ENCODE measurements around the gene RBM47. TPM values are rescaled to one million over a fixed set of nuclear protein-coding genes. Genes with fewer than 3 reads are reported as not detected.
A peak's percentile ranks its signal among the peaks of the same experiment; 100 is the strongest.

RBM47 gene
- total and polyA plus RNA-seq, 2 of the 4 experiments (the other 2 are of a cell fraction): 0.44 to 1.1 TPM

DNA sequence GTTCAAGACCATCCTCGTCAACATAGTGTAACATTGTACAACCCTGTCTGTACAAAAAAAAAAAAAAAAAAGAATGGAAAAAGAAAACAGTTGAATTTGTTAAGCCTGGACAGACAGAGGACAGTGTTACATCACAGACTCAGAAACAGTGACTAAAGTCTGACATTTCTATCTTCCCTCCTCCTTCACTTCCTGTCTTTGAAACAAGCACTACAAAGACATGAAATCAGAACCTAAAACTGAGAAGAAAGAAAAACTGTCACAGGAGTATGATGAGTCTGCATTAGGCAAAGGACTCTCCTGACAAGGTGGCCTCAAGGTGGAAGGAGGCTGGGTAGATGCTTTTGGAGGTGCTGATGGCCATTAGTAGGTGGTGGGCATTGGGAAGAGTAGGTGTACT is 126.7 kb downstream of the RBM47 start:
- dilution Hi-C loops (cut with HindIII; ENCODE audit: low sequenced_read_pairs, unreplicated experiment): no loop called here
- peak overlapping the region in 1 of 2 experiments; percentile 57; a peak in 2 of 4 replicates for H4K8ac ChIP-seq (ENCODE audit: low read depth in 2 of 2, low read length in 2 of 2)
- ChIA-PET CTCF (no interaction called here), POLR2A (ENCODE audit: unreplicated experiment) (no interaction called here)
- ATAC-seq (ENCODE audit: low read depth) (no peak), DNase-seq (peak; percentile 9)
- intact Hi-C loops (cut with micrococcal nuclease): loop anchor here (10.0 kb wide), 1 partner anchor 448 kb away; the partner anchor contains the start of gene N4BP2
- no TSS peak for BruUV-seq (replicated peaks)
- no peak overlapping the region for H3K56ac ChIP-seq (ENCODE audit: extremely low read depth, insufficient read depth, low read length)
- no peak overlapping the region for H3K4me3 ChIP-seq (ENCODE audit: insufficient read depth, low read depth, low read length)
- H2BK20ac ChIP-seq (ENCODE audit: low read depth, low read length): no peak overlapping the region; the same call in 1 of the 2 replicates
- WGBS, 2 experiments (ENCODE audit: extremely low coverage in 2 of 2, insufficient read length in 1 of 2): no CpG with 5 or more reads among the region's 1 CpG
- H3K79me1 ChIP-seq (ENCODE audit: low read depth in 1 of 2, low read length in 2 of 2): no peaks in the 10 kb centered on the region
- peak overlapping the region; percentile 86 for H3K18ac ChIP-seq (ENCODE audit: low read depth, low read length)
- H4K20me1 ChIP-seq (ENCODE audit: insufficient read depth, low read length): no peaks in the 10 kb centered on the region
- no peak overlapping the region; the same call in 1 of the 2 replicates for H3K4me2 ChIP-seq (ENCODE audit: low read depth, low read length)
- no peak overlapping the region for H3K9ac ChIP-seq (ENCODE audit: low read depth, low read length)
- no peaks in the 10 kb centered on the region for H3K9me3 ChIP-seq (ENCODE audit: control insufficient read depth, insufficient read depth, low read length)
- H3K4ac ChIP-seq (ENCODE audit: low read depth, low read length): no peak overlapping the region; the same call in 1 of the 2 replicates
- peak overlapping the region; percentile 68; the same call in 1 of the 2 replicates for H4K5ac ChIP-seq (ENCODE audit: low read depth, low read length)
- H4K91ac ChIP-seq (ENCODE audit: insufficient read depth, low read depth, low read length): no peak overlapping the region
- peak overlapping the region; percentile 80 for H3K14ac ChIP-seq (replicated peaks; ENCODE audit: low read depth, low read length)
- peak overlapping the region; percentile 58 for H2AFZ ChIP-seq (replicated peaks; ENCODE audit: low read length, poor library complexity)
- no peak overlapping the region for H3K27ac ChIP-seq (ENCODE audit: insufficient read depth, low read length)
- H3K4me1 ChIP-seq (ENCODE audit: control insufficient read depth, insufficient read depth, low read length): peaks cover 4% of the 10 kb centered on the region; the same call in 1 of the 2 replicates
- peaks cover 3% of the 10 kb centered on the region; the same call in 1 of the 2 replicates for H3K9me1 ChIP-seq (ENCODE audit: insufficient read depth, low read length)
- no peak overlapping the region for H2BK5ac ChIP-seq (ENCODE audit: low read depth, low read length, poor library complexity, severe bottlenecking)
- H2AK9ac ChIP-seq (replicated peaks; ENCODE audit: low read depth, low read length, poor library complexity): no peak overlapping the region
- H2AK5ac ChIP-seq (ENCODE audit: low read depth, low read length): no peak overlapping the region
- H3K27me3 ChIP-seq (ENCODE audit: control insufficient read depth, insufficient read depth, low read length): no peaks in the 10 kb centered on the region
- H3K23ac ChIP-seq (ENCODE audit: low read depth, low read length): no peak overlapping the region
- in situ Hi-C loops (cut with MboI; ENCODE audit: low sequenced_read_pairs): no loop called here
- H3K36me3 ChIP-seq (ENCODE audit: control insufficient read depth, insufficient read depth, low read length): no peaks in the 10 kb centered on the region
- H2BK120ac ChIP-seq (ENCODE audit: low read depth, low read length): no peak overlapping the region; the same call in 1 of the 2 replicates
- H2BK15ac ChIP-seq (ENCODE audit: low read depth, low read length): 0 out of 3 replicates have a peak overlapping the region, but pooled peaks have one; percentile 23
- TF ChIP-seq, protein P1, sequence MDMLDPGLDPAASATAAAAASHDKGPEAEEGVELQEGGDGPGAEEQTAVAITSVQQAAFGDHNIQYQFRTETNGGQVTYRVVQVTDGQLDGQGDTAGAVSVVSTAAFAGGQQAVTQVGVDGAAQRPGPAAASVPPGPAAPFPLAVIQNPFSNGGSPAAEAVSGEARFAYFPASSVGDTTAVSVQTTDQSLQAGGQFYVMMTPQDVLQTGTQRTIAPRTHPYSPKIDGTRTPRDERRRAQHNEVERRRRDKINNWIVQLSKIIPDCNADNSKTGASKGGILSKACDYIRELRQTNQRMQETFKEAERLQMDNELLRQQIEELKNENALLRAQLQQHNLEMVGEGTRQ (IDR thresholded peaks at IDR 0.05; ENCODE audit: low read depth, low read length): no peak
- TF ChIP-seq RAD21 (IDR thresholded peaks at IDR 0.05; ENCODE audit: low read length) (no peak), POLR2A (IDR thresholded peaks at IDR 0.05; ENCODE audit: low read depth, low read length) (no peak), RCOR1 (IDR thresholded peaks at IDR 0.05; ENCODE audit: insufficient replicate concordance, low read length) (no peak), CHD1 (IDR thresholded peaks at IDR 0.05; ENCODE audit: low read depth, low read length) (no peak), MAFK (IDR thresholded peaks at IDR 0.05; ENCODE audit: low read depth, low read length) (no peak), SMC3 (IDR thresholded peaks at IDR 0.05; ENCODE audit: low read depth, low read length) (no peak), BHLHE40 (IDR thresholded peaks at IDR 0.05; ENCODE audit: low read depth, low read length) (no peak), MAZ (IDR thresholded peaks at IDR 0.05; ENCODE audit: borderline replicate concordance, low read depth, low read length) (no peak)
- TF ChIP-seq, protein P2, sequence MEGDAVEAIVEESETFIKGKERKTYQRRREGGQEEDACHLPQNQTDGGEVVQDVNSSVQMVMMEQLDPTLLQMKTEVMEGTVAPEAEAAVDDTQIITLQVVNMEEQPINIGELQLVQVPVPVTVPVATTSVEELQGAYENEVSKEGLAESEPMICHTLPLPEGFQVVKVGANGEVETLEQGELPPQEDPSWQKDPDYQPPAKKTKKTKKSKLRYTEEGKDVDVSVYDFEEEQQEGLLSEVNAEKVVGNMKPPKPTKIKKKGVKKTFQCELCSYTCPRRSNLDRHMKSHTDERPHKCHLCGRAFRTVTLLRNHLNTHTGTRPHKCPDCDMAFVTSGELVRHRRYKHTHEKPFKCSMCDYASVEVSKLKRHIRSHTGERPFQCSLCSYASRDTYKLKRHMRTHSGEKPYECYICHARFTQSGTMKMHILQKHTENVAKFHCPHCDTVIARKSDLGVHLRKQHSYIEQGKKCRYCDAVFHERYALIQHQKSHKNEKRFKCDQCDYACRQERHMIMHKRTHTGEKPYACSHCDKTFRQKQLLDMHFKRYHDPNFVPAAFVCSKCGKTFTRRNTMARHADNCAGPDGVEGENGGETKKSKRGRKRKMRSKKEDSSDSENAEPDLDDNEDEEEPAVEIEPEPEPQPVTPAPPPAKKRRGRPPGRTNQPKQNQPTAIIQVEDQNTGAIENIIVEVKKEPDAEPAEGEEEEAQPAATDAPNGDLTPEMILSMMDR (conservative IDR thresholded peaks at IDR 0.05; ENCODE audit: low read depth, low read length): no peak
